Measurements from ENCODE around the gene CHMP2B. TPM values are rescaled to one million over a fixed set of nuclear protein-coding genes. Genes with fewer than 3 reads are reported as not detected.

CHMP2B gene
- total and polyA plus RNA-seq, 2 of the 4 experiments (the other 2 are of a cell fraction): 6.8 to 14.0 TPM

GRCh38 chr3:87288446-87288845 is 61.3 kb downstream of the CHMP2B start:
- WGBS, 2 experiments (ENCODE audit: extremely low coverage in 2 of 2, insufficient read length in 1 of 2): no CpG with 5 or more reads among the region's 8 CpGs
- no peaks in the 10 kb centered on the region for H3K4me1 ChIP-seq (ENCODE audit: control insufficient read depth, insufficient read depth, low read length)
- POLR2A ChIA-PET (ENCODE audit: unreplicated experiment): no interaction called here
- DNase-seq (no peak), ATAC-seq (ENCODE audit: low read depth) (no peak)
- dilution Hi-C loops (cut with HindIII; ENCODE audit: low sequenced_read_pairs, unreplicated experiment): no loop called here
- H2BK5ac ChIP-seq (ENCODE audit: low read depth, low read length, poor library complexity, severe bottlenecking): no peak overlapping the region
- H3K9ac ChIP-seq (ENCODE audit: low read depth, low read length): no peak overlapping the region
- intact Hi-C loops (cut with micrococcal nuclease): no loop called here
- H4K8ac ChIP-seq (ENCODE audit: low read depth in 2 of 2, low read length in 2 of 2): no peak overlapping the region
- no peak overlapping the region for H4K91ac ChIP-seq (ENCODE audit: insufficient read depth, low read depth, low read length)
- no peak overlapping the region for H3K56ac ChIP-seq (ENCODE audit: extremely low read depth, insufficient read depth, low read length)
- H3K4ac ChIP-seq (ENCODE audit: low read depth, low read length): no peak overlapping the region
- no peak overlapping the region for H3K4me2 ChIP-seq (ENCODE audit: low read depth, low read length)
- no peaks in the 10 kb centered on the region for H3K9me3 ChIP-seq (ENCODE audit: control insufficient read depth, insufficient read depth, low read length)
- no peaks in the 10 kb centered on the region for H3K36me3 ChIP-seq (ENCODE audit: control insufficient read depth, insufficient read depth, low read length)
- no peak overlapping the region for H3K14ac ChIP-seq (replicated peaks; ENCODE audit: low read depth, low read length)
- H3K23ac ChIP-seq (ENCODE audit: low read depth, low read length): no peak overlapping the region
- no peak for TF ChIP-seq CEBPB (IDR thresholded peaks at IDR 0.05; ENCODE audit: low read depth, low read length)
- H2BK15ac ChIP-seq (ENCODE audit: low read depth, low read length): no peak overlapping the region
- H3K18ac ChIP-seq (ENCODE audit: low read depth, low read length): no peak overlapping the region
- CTCF ChIA-PET: interaction anchor here (1.2 kb wide), 1 partner anchor 10 kb away, joined by 3 read pairs; no protein-coding TSS in a partner anchor
- H2AK5ac ChIP-seq (ENCODE audit: low read depth, low read length): no peak overlapping the region
- no peaks in the 10 kb centered on the region for H3K9me1 ChIP-seq (ENCODE audit: insufficient read depth, low read length)
- no peak overlapping the region for H2AK9ac ChIP-seq (replicated peaks; ENCODE audit: low read depth, low read length, poor library complexity)
- H3K27me3 ChIP-seq (ENCODE audit: control insufficient read depth, insufficient read depth, low read length): no peaks in the 10 kb centered on the region
- no peak overlapping the region for H4K5ac ChIP-seq (ENCODE audit: low read depth, low read length)
- no peaks in the 10 kb centered on the region for H3K79me1 ChIP-seq (ENCODE audit: low read depth in 1 of 2, low read length in 2 of 2)
- H2AFZ ChIP-seq (replicated peaks; ENCODE audit: low read length, poor library complexity): no peak overlapping the region
- in situ Hi-C loops (cut with MboI; ENCODE audit: low sequenced_read_pairs): no loop called here
- H2BK120ac ChIP-seq (ENCODE audit: low read depth, low read length): no peak overlapping the region
- no peak overlapping the region for H3K27ac ChIP-seq (ENCODE audit: insufficient read depth, low read length)
- H3K4me3 ChIP-seq (ENCODE audit: insufficient read depth, low read depth, low read length): no peak overlapping the region
- no peak overlapping the region for H2BK20ac ChIP-seq (ENCODE audit: low read depth, low read length)
- BruUV-seq (replicated peaks): no TSS peak
- H4K20me1 ChIP-seq (ENCODE audit: insufficient read depth, low read length): no peaks in the 10 kb centered on the region
